GM18867 (cell line): ENCODE data around the gene ADGRF1.
A peak's percentile ranks its signal among the peaks of the same experiment; 100 is the strongest.
"Not testable (repeated sequence)": the region's sequence is repeated elsewhere in the genome, so short reads cannot be mapped to it uniquely, and the experiment has no call there.

Source experiments
- ATAC-seq: cut with Tn5 transposase; IDR thresholded peaks from one replicate; pipeline ENCODE4 v1.9.1; 2021; ENCODE audit warnings: mild to moderate bottlenecking, moderate library complexity; ENCODE audit not compliant: unreplicated experiment

The ADGRF1 gene

GRCh38 chr6:47061309-47062300, 19.5 kb upstream of the ADGRF1 start:
- no peak for ATAC-seq

- no peak for ATAC-seq
Observed at GRCh38 chr6:47059216-47059885, 17.2 kb upstream of the ADGRF1 start.

GRCh38 chr6:47057830-47058540, 15.9 kb upstream of the ADGRF1 start:
- ATAC-seq: no peak

- no peak for ATAC-seq
Observed at GRCh38 chr6:47056832-47057231, 14.7 kb upstream of the ADGRF1 start.

GRCh38 chr6:47054302-47054701, 12.2 kb upstream of the ADGRF1 start:
- not testable (repeated sequence) for ATAC-seq

GRCh38 chr6:47048638-47049037, 6.5 kb upstream of the ADGRF1 start:
- ATAC-seq: no peak

GRCh38 chr6:47047479-47048407, 5.6 kb upstream of the ADGRF1 start:
- ATAC-seq: peak; percentile 96

- ATAC-seq: no peak
Observed at GRCh38 chr6:47047097-47047478, 5.0 kb upstream of the ADGRF1 start.

GRCh38 chr6:47044397-47044796, 2.3 kb upstream of the ADGRF1 start:
- ATAC-seq: no peak

GRCh38 chr6:47043286-47043685, 1.2 kb upstream of the ADGRF1 start:
- ATAC-seq: no peak

GRCh38 chr6:47041741-47042140, 391 bp downstream of the ADGRF1 start:
- ATAC-seq: no peak

- ATAC-seq: no peak
Observed at GRCh38 chr6:47034926-47035325, 7.2 kb downstream of the ADGRF1 start.

- no peak for ATAC-seq
Observed at GRCh38 chr6:47034421-47034820, 7.7 kb downstream of the ADGRF1 start.

- ATAC-seq: no peak
Observed at GRCh38 chr6:47032974-47033765, 9.0 kb downstream of the ADGRF1 start.

GRCh38 chr6:47031656-47032055, 10.5 kb downstream of the ADGRF1 start:
- ATAC-seq: no peak

- ATAC-seq: no peak
Observed at GRCh38 chr6:47029865-47030561, 12.1 kb downstream of the ADGRF1 start.

GRCh38 chr6:47028835-47029360, 13.2 kb downstream of the ADGRF1 start:
- ATAC-seq: no peak

- no peak for ATAC-seq
Observed at GRCh38 chr6:47027315-47027714, 14.8 kb downstream of the ADGRF1 start.

GRCh38 chr6:47026679-47027078, 15.5 kb downstream of the ADGRF1 start:
- ATAC-seq: no peak
